HL-60 (cell line): Measurements from ENCODE around the gene IRAK2.

Experiments
- CTCF ChIP-seq: IDR thresholded peaks from one replicate; pipeline ENCODE4 v1.5.1; 2011; ENCODE audit warnings: low read length, control low read depth, inconsistent platforms; ENCODE audit not compliant: insufficient read depth
- GABPA ChIP-seq: IDR thresholded peaks from 2 replicates; pipeline ENCODE4 v1.6.1; 2012; ENCODE audit warnings: low read depth
- POLR2AphosphoS5 ChIP-seq: IDR thresholded peaks from 2 replicates; pipeline ENCODE4 v1.6.1; 2012; ENCODE audit warnings: low read depth
- SPI1 ChIP-seq: IDR thresholded peaks from 2 replicates; pipeline ENCODE4 v1.6.1; 2012; ENCODE audit warnings: low read depth, mild to moderate bottlenecking, borderline replicate concordance
- TF ChIP-seq, protein P1 (sequence below): IDR thresholded peaks from 2 replicates; pipeline ENCODE4 v1.6.1; 2012; ENCODE audit warnings: low read depth; ENCODE audit not compliant: insufficient replicate concordance

- TF ChIP-seq CTCF (no peak), POLR2AphosphoS5 (no peak), SPI1 (no peak), GABPA (no peak)
- TF ChIP-seq, protein P1, sequence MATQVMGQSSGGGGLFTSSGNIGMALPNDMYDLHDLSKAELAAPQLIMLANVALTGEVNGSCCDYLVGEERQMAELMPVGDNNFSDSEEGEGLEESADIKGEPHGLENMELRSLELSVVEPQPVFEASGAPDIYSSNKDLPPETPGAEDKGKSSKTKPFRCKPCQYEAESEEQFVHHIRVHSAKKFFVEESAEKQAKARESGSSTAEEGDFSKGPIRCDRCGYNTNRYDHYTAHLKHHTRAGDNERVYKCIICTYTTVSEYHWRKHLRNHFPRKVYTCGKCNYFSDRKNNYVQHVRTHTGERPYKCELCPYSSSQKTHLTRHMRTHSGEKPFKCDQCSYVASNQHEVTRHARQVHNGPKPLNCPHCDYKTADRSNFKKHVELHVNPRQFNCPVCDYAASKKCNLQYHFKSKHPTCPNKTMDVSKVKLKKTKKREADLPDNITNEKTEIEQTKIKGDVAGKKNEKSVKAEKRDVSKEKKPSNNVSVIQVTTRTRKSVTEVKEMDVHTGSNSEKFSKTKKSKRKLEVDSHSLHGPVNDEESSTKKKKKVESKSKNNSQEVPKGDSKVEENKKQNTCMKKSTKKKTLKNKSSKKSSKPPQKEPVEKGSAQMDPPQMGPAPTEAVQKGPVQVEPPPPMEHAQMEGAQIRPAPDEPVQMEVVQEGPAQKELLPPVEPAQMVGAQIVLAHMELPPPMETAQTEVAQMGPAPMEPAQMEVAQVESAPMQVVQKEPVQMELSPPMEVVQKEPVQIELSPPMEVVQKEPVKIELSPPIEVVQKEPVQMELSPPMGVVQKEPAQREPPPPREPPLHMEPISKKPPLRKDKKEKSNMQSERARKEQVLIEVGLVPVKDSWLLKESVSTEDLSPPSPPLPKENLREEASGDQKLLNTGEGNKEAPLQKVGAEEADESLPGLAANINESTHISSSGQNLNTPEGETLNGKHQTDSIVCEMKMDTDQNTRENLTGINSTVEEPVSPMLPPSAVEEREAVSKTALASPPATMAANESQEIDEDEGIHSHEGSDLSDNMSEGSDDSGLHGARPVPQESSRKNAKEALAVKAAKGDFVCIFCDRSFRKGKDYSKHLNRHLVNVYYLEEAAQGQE, result no peak
These were observed 123.3 kb downstream of the IRAK2 start for GRCh38 chr3:10287936-10288574.
